GM21515 (cell line): Measurements from ENCODE around the gene TMPRSS11A.

Experiments used
- ATAC-seq: cut with Tn5 transposase; IDR thresholded peaks from one replicate; pipeline ENCODE4 v1.9.1; 2021; ENCODE audit not compliant: unreplicated experiment

Gene TMPRSS11A

DNA sequence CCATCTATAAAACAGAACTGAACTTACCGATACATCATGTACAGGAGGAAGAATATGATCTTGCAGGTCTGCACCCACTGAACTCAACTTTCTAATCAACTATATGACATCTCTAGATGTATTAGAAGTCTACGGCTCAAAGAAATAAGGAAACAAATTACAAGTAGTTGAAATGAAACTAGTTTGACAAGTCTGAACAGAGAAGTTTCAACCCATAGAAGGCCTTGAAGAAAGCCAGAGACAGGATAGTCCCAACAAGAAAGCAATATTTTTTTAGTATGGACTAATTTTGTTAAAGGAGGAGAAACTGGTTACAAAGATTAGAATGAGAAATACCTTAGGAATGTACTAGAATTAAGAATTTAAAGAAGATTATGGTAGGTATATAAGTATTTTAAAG lies at the start of gene TMPRSS11A:
TSS of gene TMPRSS11A (minus strand) at position 138 of the 400 bp plus-strand sequence. CDS start at position 38, 100 bp downstream.
- ATAC-seq = no peak

GRCh38 chr4:68011684-68012083 lies 48.4 kb upstream of the TMPRSS11A start:
- no peak for ATAC-seq

- ATAC-seq = no peak
These were observed 39.6 kb upstream of the TMPRSS11A start for GRCh38 chr4:68002906-68003305.

DNA sequence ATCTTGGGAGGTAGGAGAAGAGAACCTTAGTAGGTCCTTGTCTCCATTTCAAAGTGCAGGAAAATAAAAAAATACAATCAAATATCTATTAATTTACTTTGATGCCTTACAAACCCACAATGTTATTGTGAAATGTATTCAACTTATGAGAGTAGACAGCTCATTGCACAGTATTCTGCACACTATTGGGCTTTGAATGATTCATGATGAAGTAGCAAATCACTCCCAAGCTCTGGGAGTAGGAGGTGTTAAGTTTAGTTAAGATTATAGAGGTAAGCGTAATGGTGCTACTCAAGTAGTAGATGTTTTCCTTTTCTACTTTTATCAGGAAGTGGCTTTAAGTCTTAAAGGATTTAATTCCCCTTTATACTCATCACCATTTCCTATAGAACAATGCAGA lies 32.8 kb upstream of the TMPRSS11A start:
- no peak for ATAC-seq

- ATAC-seq = no peak
These were observed 25.7 kb upstream of the TMPRSS11A start for GRCh38 chr4:67988991-67989390.

GRCh38 chr4:67983333-67983732 lies 20.0 kb upstream of the TMPRSS11A start:
- ATAC-seq = no peak

GRCh38 chr4:67980512-67980911 lies 17.2 kb upstream of the TMPRSS11A start:
- ATAC-seq = no peak

DNA sequence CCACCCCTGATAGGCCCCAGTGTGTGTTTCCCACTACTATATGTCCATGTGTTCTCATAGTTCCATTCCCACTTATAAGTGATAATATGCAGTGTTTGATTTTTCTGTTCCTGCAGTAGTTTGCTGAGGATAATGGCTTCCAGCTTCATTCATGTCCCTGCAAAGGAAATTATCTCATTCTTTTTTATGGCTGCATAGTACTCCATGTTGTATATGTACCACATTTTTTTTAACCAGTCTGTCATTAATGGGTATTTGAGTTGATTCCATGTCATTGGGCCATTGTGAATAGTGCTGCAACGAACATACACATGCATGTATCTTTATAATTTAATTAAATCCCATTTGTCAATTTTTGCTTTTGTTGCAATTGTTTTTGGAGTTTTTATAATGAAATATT lies 10.3 kb upstream of the TMPRSS11A start:
- no peak for ATAC-seq

- no peak for ATAC-seq
These were observed 8.4 kb downstream of the TMPRSS11A start for GRCh38 chr4:67954890-67955289.

DNA sequence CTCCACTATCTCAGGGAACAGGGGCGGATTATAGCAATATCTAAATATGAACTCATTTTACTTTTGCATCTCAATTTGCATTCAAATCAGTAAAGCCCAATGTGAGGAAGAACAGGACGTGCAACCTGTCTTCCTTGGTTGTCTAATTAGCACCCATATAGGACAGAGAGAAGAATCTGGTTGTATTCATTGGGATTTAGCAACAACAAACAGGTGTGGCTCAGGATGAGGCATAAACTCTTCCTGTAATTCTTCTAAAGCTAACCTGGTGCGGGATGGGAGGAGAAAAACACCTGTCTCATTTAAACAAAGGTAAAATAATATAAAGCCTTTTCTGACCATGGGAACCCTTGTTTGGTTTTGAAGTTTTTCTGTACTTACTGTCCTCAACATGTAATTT lies 22.2 kb downstream of the TMPRSS11A start:
- no peak for ATAC-seq

- ATAC-seq = no peak
These were observed 22.8 kb downstream of the TMPRSS11A start for GRCh38 chr4:67940506-67940905.

- no peak for ATAC-seq
These were observed 24.1 kb downstream of the TMPRSS11A start for GRCh38 chr4:67939195-67939594.

GRCh38 chr4:67935888-67936287 lies 27.4 kb downstream of the TMPRSS11A start:
- no peak for ATAC-seq

DNA sequence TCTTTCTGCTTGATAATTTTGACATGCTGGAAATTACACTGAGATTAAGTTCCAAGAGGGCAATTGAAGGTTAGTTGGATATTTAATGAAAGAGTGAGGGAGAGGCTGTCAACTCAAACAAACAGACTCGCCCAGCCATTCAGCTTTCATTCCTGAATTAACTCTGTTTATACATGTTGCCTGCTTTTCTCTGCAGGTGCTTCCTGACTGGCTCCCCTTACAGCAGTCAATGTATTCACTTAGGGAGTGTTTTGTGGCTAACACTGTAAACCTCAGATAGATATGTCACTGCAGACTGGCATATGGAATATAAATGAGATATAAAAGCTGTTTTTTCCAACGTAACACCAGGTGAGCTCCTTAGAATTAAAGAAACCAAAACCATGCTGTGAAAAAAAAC lies 28.7 kb downstream of the TMPRSS11A start:
- ATAC-seq = no peak

- no peak for ATAC-seq
These were observed 29.5 kb downstream of the TMPRSS11A start for GRCh38 chr4:67933755-67934154.

DNA sequence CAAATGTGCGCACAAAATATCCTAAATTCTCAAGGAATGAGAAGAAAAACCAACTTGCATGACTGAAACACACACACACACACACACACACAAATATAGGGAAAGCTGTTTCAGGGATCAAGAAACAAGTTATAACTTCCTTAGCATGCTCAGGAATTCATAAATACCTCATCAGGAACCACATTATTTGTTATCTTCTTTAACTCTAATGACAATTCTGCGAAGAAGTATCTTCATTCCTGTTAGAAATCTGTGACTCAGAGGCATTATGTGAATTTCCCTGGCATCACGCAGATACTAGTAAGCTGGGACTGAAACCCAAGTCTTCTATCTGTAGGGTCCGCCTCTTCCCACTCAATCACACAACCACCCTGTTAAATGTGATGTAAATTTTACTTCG lies 30.3 kb downstream of the TMPRSS11A start:
- no peak for ATAC-seq

GRCh38 chr4:67931256-67931655 lies 32.0 kb downstream of the TMPRSS11A start:
- ATAC-seq = no peak

DNA sequence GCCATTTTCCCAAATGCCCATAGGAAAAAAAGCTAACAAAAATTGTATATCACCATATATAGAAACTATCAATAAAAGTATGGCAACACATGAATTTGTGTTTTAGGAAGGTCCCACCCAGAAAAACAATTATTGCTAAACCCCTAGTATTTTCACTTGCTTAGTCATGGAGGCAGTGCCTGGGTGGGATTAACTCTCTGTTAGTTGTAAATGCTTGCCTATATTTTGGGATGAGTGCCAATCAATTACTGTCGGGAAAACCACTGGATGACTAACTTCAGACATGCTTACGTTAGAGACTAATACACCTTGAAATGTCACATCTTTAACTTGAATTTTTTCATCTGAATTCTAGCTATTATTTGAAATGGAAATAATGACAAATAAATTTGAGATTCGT lies 33.9 kb downstream of the TMPRSS11A start:
- no peak for ATAC-seq

- no peak for ATAC-seq
These were observed 34.7 kb downstream of the TMPRSS11A start for GRCh38 chr4:67928546-67928945.

GRCh38 chr4:67927251-67927650 lies 36.0 kb downstream of the TMPRSS11A start:
- no peak for ATAC-seq

DNA sequence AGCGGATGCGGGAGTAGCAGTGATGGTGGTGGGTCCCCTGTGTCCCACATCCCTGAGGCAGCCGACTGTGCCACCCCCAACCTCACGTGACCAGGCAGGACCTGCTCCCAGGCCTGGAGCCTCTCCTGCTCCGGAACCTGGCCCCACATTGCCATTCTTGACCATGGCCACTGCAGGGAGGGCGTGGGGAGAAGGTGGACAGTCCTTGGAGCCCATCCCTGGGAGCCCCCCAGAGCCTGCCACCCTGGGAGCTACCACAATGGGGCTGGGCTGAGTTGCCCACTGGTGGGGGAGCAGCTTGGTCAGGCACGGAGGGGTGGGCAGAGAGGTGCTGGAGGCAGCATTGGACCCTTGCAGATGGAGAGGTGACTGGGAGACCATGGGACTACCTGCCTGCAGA lies 36.8 kb downstream of the TMPRSS11A start:
- no peak for ATAC-seq

- ATAC-seq = no peak
These were observed 40.6 kb downstream of the TMPRSS11A start for GRCh38 chr4:67922697-67923096.

GRCh38 chr4:67918428-67918827 lies 44.9 kb downstream of the TMPRSS11A start:
- ATAC-seq = no peak
